Measurements from ENCODE around the gene TGFBR2. TPM values are rescaled to one million over a fixed set of nuclear protein-coding genes. Genes with fewer than 3 reads are reported as not detected.

The TGFBR2 gene
- total RNA-seq, 4 donors from 2014 or later, result 120 to 418 (median 218) TPM

GRCh38 chr3:30614373-30614772 lies 8.0 kb downstream of the TGFBR2 start:
- Histone ChIP-seq H3K4me1 (peaks cover 2 to 15% of the 10 kb centered on the region in 2 donors), H3K9me3 (no peaks in the 10 kb centered on the region), H3K4me3 (replicated peaks in 1 of 3) (no peak overlapping the region), H3K36me3 (no peaks in the 10 kb centered on the region), H3K27me3 (no peaks in the 10 kb centered on the region), H3K27ac (no peak overlapping the region)
- intact Hi-C loops (cut with DNase I), result no loop called here
- DNase-seq, result no peak
- TF ChIP-seq CTCF (IDR thresholded peaks at IDR 0.05) (no peak), POLR2A (IDR thresholded peaks at IDR 0.05) (no peak)
- WGBS, 2 donors, result 81 to 82% methylated on average over 4 of the region's 4 CpGs

- no peaks in the 10 kb centered on the region for H3K9me3 ChIP-seq
- intact Hi-C loops (cut with DNase I), result no loop called here
- no peaks in the 10 kb centered on the region for H3K27me3 ChIP-seq
- H3K4me3 ChIP-seq (replicated peaks in 1 of 3), result no peak overlapping the region
- H3K27ac ChIP-seq, result no peak overlapping the region
- WGBS, 2 donors, result 80 to 83% methylated on average over 1 of the region's 1 CpG
- peaks cover 2 to 15% of the 10 kb centered on the region in 2 donors for H3K4me1 ChIP-seq
- no peaks in the 10 kb centered on the region for H3K36me3 ChIP-seq
- DNase-seq, result no peak
- TF ChIP-seq POLR2A (IDR thresholded peaks at IDR 0.05), result no peak
- no peak for TF ChIP-seq CTCF (IDR thresholded peaks at IDR 0.05)
These were observed 8.5 kb downstream of the TGFBR2 start for GRCh38 chr3:30614943-30615342.

- no peaks in the 10 kb centered on the region for H3K9me3 ChIP-seq
- no peak overlapping the region for H3K4me3 ChIP-seq (replicated peaks in 1 of 3)
- intact Hi-C loops (cut with DNase I), result no loop called here
- no peaks in the 10 kb centered on the region for H3K27me3 ChIP-seq
- no peak for DNase-seq
- peaks cover 1 to 15% of the 10 kb centered on the region in 2 donors for H3K4me1 ChIP-seq
- 66 to 78% methylated on average over 3 of the region's 3 CpGs for WGBS, 2 donors
- H3K27ac ChIP-seq, result peak overlapping the region in 1 of 3 donors; percentile 8
- TF ChIP-seq CTCF (IDR thresholded peaks at IDR 0.05) (no peak), POLR2A (IDR thresholded peaks at IDR 0.05) (no peak)
- H3K36me3 ChIP-seq, result no peaks in the 10 kb centered on the region
These were observed 9.4 kb downstream of the TGFBR2 start for GRCh38 chr3:30615615-30616346.

- no peak overlapping the region for H3K4me3 ChIP-seq (replicated peaks in 1 of 3)
- no peak for TF ChIP-seq CTCF (IDR thresholded peaks at IDR 0.05)
- no peak for TF ChIP-seq POLR2A (IDR thresholded peaks at IDR 0.05)
- WGBS, 2 donors, result 71 to 75% methylated on average over 1 of the region's 1 CpG
- H3K27me3 ChIP-seq, result no peaks in the 10 kb centered on the region
- peaks cover 0 to 15% of the 10 kb centered on the region in 2 donors for H3K4me1 ChIP-seq
- DNase-seq, result no peak
- no peaks in the 10 kb centered on the region for H3K9me3 ChIP-seq
- peak overlapping the region in 1 of 3 donors; percentile 8 for H3K27ac ChIP-seq
- intact Hi-C loops (cut with DNase I), result no loop called here
- H3K36me3 ChIP-seq, result no peaks in the 10 kb centered on the region
These were observed 10.1 kb downstream of the TGFBR2 start for GRCh38 chr3:30616347-30617027.

GRCh38 chr3:30617069-30617468 lies 10.7 kb downstream of the TGFBR2 start:
- TF ChIP-seq POLR2A (IDR thresholded peaks at IDR 0.05), result no peak
- TF ChIP-seq CTCF (IDR thresholded peaks at IDR 0.05), result no peak
- no peak overlapping the region for H3K27ac ChIP-seq
- intact Hi-C loops (cut with DNase I), result no loop called here

More at GRCh38 chr3:30617069-30617468, 10.7 kb downstream of the TGFBR2 start:
- no peak overlapping the region for H3K4me3 ChIP-seq (replicated peaks in 1 of 3)
- H3K27me3 ChIP-seq, result no peaks in the 10 kb centered on the region
- peaks cover 0 to 15% of the 10 kb centered on the region in 2 donors for H3K4me1 ChIP-seq
- H3K9me3 ChIP-seq, result no peaks in the 10 kb centered on the region
- 85 to 90% methylated on average over 5 of the region's 5 CpGs for WGBS, 2 donors
- H3K36me3 ChIP-seq, result no peaks in the 10 kb centered on the region
- no peak for DNase-seq
